Stimulated activated CD8-positive, alpha-beta memory T cell treated with anti-CD3 and anti-CD28 coated beads, Interleukin-7, amount 100 ng/mL, for 48 hours (primary cell): Measurements from ENCODE around the gene ASB6.
"Not testable (repeated sequence)": the region's sequence is repeated elsewhere in the genome, so short reads cannot be mapped to it uniquely, and the experiment has no call there.

Source experiments
- DNase-seq, 2 donors: peaks; one replicate each; pipeline ENCODE4 v3.0.0-alpha.2; 2020; ENCODE audit warnings: low read depth in 1 of 2; ENCODE audit errors: extremely low read depth in 1 of 2

Gene ASB6

GRCh38 chr9:129646252-129646651, 4.3 kb upstream of the ASB6 start:
- no peak for DNase-seq

GRCh38 chr9:129644902-129645301, 3.0 kb upstream of the ASB6 start:
- no peak for DNase-seq

GRCh38 chr9:129644365-129644764, 2.4 kb upstream of the ASB6 start:
- no peak for DNase-seq

GRCh38 chr9:129643706-129644105, 1.8 kb upstream of the ASB6 start:
- no peak for DNase-seq

- DNase-seq = no peak
These were observed 841 bp downstream of the ASB6 start for GRCh38 chr9:129640871-129641749.

GRCh38 chr9:129640086-129640870, 1.7 kb downstream of the ASB6 start:
- no peak for DNase-seq

- no peak for DNase-seq
These were observed 2.2 kb downstream of the ASB6 start for GRCh38 chr9:129639756-129640085.

- DNase-seq = no peak
These were observed 2.8 kb downstream of the ASB6 start for GRCh38 chr9:129639034-129639630.

GRCh38 chr9:129637673-129638439, 4.1 kb downstream of the ASB6 start:
- DNase-seq = no peak

- no peak for DNase-seq
These were observed 4.8 kb downstream of the ASB6 start for GRCh38 chr9:129637102-129637501.

GRCh38 chr9:129636343-129636742, 5.6 kb downstream of the ASB6 start:
- DNase-seq = not testable (repeated sequence)

- DNase-seq = no peak
These were observed 6.6 kb downstream of the ASB6 start for GRCh38 chr9:129635099-129636065.

- no peak for DNase-seq
These were observed 8.1 kb downstream of the ASB6 start for GRCh38 chr9:129633848-129634247.

- DNase-seq = no peak
These were observed 8.7 kb downstream of the ASB6 start for GRCh38 chr9:129633207-129633606.

GRCh38 chr9:129632460-129632859, 9.5 kb downstream of the ASB6 start:
- DNase-seq = no peak

- no peak for DNase-seq
These were observed 10.2 kb downstream of the ASB6 start for GRCh38 chr9:129631674-129632129.

GRCh38 chr9:129630967-129631673, 10.8 kb downstream of the ASB6 start:
- DNase-seq = no peak

GRCh38 chr9:129629251-129629820, 12.6 kb downstream of the ASB6 start:
- DNase-seq = no peak

- no peak for DNase-seq
These were observed 13.2 kb downstream of the ASB6 start for GRCh38 chr9:129628709-129629108.
